GM12878 (cell line): ENCODE results near the gene C1orf174. TPM values are rescaled to one million over a fixed set of nuclear protein-coding genes. Genes with fewer than 3 reads are reported as not detected.

Experiments
- ATAC-seq: fragments of 200-7000 bp; cut with Tn5 transposase; 3 replicates; pipeline ENCODE4 v1.9.1; 2020; ENCODE audit warnings: mild to moderate bottlenecking, moderate library complexity
- BruUV-seq: library from RNA; stranded (reverse); fragments of 400-500 nt; replicated peaks from 2 replicates; lab custom pipeline; 2021; lab: Mats Ljungman, UMichigan
- CTCF ChIA-PET: fragments of 300-600 bp; sonication (Branson Sonifier 250); formaldehyde crosslinking; extraction: SDS; loops from one replicate; lab custom pipeline; 2021; ENCODE audit warnings: inconsistent platforms; lab: Yijun Ruan, JAX
- POLR2A ChIA-PET: fragments of 350-600 bp; formaldehyde crosslinking; extraction: SDS; loops from one replicate; lab custom pipeline; 2021; ENCODE audit warnings: inconsistent platforms; lab: Charles Lee
- RAD21 ChIA-PET: fragments of 300-600 bp; sonication (Branson Sonifier 250); formaldehyde crosslinking; loops from one replicate; lab custom pipeline; 2023; ENCODE audit warnings: antibody characterized with exemption; ENCODE audit not compliant: unreplicated experiment; lab: Charles Lee
- SMC1A ChIA-PET: fragments of 300-600 bp; sonication (Branson Sonifier 250); formaldehyde crosslinking; loops from one replicate; lab custom pipeline; 2023; ENCODE audit not compliant: unreplicated experiment, uncharacterized antibody; lab: Charles Lee
- DNase-seq: peaks from one replicate; pipeline ENCODE4 v3.0.0-alpha.2; 2011; ENCODE audit warnings: low read depth, low spot score
- FAIRE-seq: peaks from 3 replicates; lab custom pipeline; 2011; peaks lifted over from hg19 to GRCh38; lab: Jason Lieb, UNC
- H2AFZ ChIP-seq: 2 replicates; pipeline ENCODE4 v1.6.0; 2011; ENCODE audit warnings: low read depth, low read length, control low read depth; ENCODE audit not compliant: control insufficient read depth
- H3K27ac ChIP-seq: 2 replicates; pipeline ENCODE4 v1.5.1; 2011; ENCODE audit warnings: control low read depth; ENCODE audit not compliant: control insufficient read depth, insufficient read depth
- H3K27me3 ChIP-seq, 2 experiments: replicated peaks in 1 of 2; 2 replicates each; pipeline versions ENCODE4 v1.6.0 to v1.6.1; 2011; ENCODE audit warnings: low read length in 1 of 2; ENCODE audit not compliant: control insufficient read depth in 2 of 2, insufficient read depth in 2 of 2
- H3K36me3 ChIP-seq, 2 experiments: 2 replicates each; pipeline ENCODE4 v1.5.1; 2011; ENCODE audit warnings: low read length in 1 of 2; ENCODE audit not compliant: control insufficient read depth in 2 of 2, insufficient read depth in 2 of 2
- H3K4me1 ChIP-seq: 2 replicates; pipeline ENCODE4 v1.6.1; 2011; ENCODE audit warnings: mild to moderate bottlenecking, low read length, moderate library complexity, mixed read lengths; ENCODE audit not compliant: control insufficient read depth, insufficient read depth
- H3K4me2 ChIP-seq: 2 replicates; pipeline ENCODE4 v1.6.0; 2011; ENCODE audit warnings: control low read depth; ENCODE audit not compliant: control insufficient read depth, insufficient read depth
- H3K4me3 ChIP-seq: fragments of 200-600 bp; sonication (generic); 2 replicates; pipeline ENCODE4 v1.5.1; 2016
- H3K79me2 ChIP-seq: 2 replicates; pipeline ENCODE4 v1.6.0; 2011; ENCODE audit warnings: low read length; ENCODE audit not compliant: control insufficient read depth, insufficient read depth
- H3K9ac ChIP-seq: 2 replicates; pipeline ENCODE4 v1.8.0; 2011; ENCODE audit warnings: low read length, control low read depth, mixed read lengths; ENCODE audit not compliant: control insufficient read depth, insufficient read depth
- H3K9me3 ChIP-seq: replicated peaks from 3 replicates; pipeline ENCODE4 v1.5.1; 2011; ENCODE audit warnings: mild to moderate bottlenecking, low read length; ENCODE audit not compliant: control insufficient read depth, insufficient read depth
- H4K20me1 ChIP-seq: 2 replicates; pipeline ENCODE4 v1.6.0; 2011; ENCODE audit not compliant: control insufficient read depth, insufficient read depth
- BCL11A ChIP-seq: IDR thresholded peaks from 2 replicates; pipeline ENCODE4 v1.6.1; 2011; ENCODE audit warnings: low read depth, low read length
- EZH2 ChIP-seq: IDR thresholded peaks from 2 replicates; pipeline ENCODE4 v1.6.1; 2012; ENCODE audit warnings: low read depth, mild to moderate bottlenecking, control low read depth, inconsistent platforms, low read length, borderline replicate concordance; ENCODE audit not compliant: control insufficient read depth
- FOXM1 ChIP-seq: IDR thresholded peaks from 2 replicates; pipeline ENCODE4 v1.6.1; 2012; ENCODE audit warnings: low read depth, mild to moderate bottlenecking, inconsistent platforms, low read length, moderate library complexity
- MYC ChIP-seq: IDR thresholded peaks from 2 replicates; pipeline ENCODE4 v1.6.1; 2011; ENCODE audit warnings: mild to moderate bottlenecking, low read length, moderate library complexity, inconsistent platforms; ENCODE audit not compliant: insufficient read depth, insufficient replicate concordance, insufficient read length, severe bottlenecking
- NRF1 ChIP-seq: conservative IDR thresholded peaks from 2 replicates; pipeline ENCODE4 v1.6.1; 2011; ENCODE audit warnings: mild to moderate bottlenecking, low read depth, low read length, improper control_type of control experiment
- PAX8 ChIP-seq: fragments of 450-650 bp; IDR thresholded peaks from 2 replicates; pipeline ENCODE4 v1.6.1; 2017; ENCODE audit warnings: mild to moderate bottlenecking, moderate library complexity
- RAD51 ChIP-seq: fragments of 450-650 bp; IDR thresholded peaks from 2 replicates; pipeline ENCODE4 v1.6.1; 2016; ENCODE audit warnings: moderate library complexity, mild to moderate bottlenecking, inconsistent platforms
- ZZZ3 ChIP-seq: IDR thresholded peaks from 2 replicates; pipeline ENCODE4 v1.6.1; 2011; ENCODE audit warnings: low read depth; ENCODE audit not compliant: control insufficient read depth, insufficient read length
- WGBS: methylation state at CpG from one replicate; pipeline ENCODE4 v1.1.6; 2016; ENCODE audit warnings: low lambda C conversion rate; ENCODE audit not compliant: insufficient replicate concordance, insufficient coverage; ENCODE audit errors: missing lambda C conversion rate; 5-methylcytosine and 5-hydroxymethylcytosine counted together
- in situ Hi-C: fragments of 300-500 bp; cut with MboI; formaldehyde crosslinking; loops from 9 replicates; pipeline ENCODE4 v1.14.3; 2018; ENCODE audit warnings: mixed read lengths
- intact Hi-C: fragments of 100-400 bp; cut with micrococcal nuclease; formaldehyde crosslinking; loops from one replicate; pipeline ENCODE4 v1.14.2; 2022; ENCODE audit not compliant: unreplicated experiment
- polyA plus RNA-seq, 11 experiments: library from polyadenylated mRNA; depleted of rRNA in 4 of 11; unstranded in 6 of 11; stranded (reverse) in 5 of 11; fragments of >200 nt; fragmentation: Nextera tagmentation in 4 of 11; fragmentation: Illumina TruSeq in 1 of 11; extraction: Ambion mirVana in 4 of 11; extraction: Trizol in 1 of 11; gene quantifications; 1 replicate in 1 of 11; 2 replicates in 10 of 11; pipeline versions ENCODE4 v1.2.1 to v1.2.3, GENCODE V29; 2011 to 2016; ENCODE audit warnings: inconsistent platforms in 2 of 11, missing spikeins in 2 of 11, low read depth in 1 of 11
- total RNA-seq, 4 experiments: library from RNA; depleted of rRNA in 3 of 4; stranded (reverse); fragments of >200 nt in 3 of 4; fragmentation: Illumina TruSeq in 1 of 4; extraction: Trizol in 1 of 4; gene quantifications; 2 replicates each; pipeline versions ENCODE4 v1.2.1 to v1.2.3, GENCODE V29; 2013 to 2021
- TF ChIP-seq, protein P1 (sequence below): IDR thresholded peaks from 2 replicates; pipeline ENCODE4 v1.6.1; 2012; ENCODE audit warnings: mild to moderate bottlenecking, low read depth, low read length
- TF ChIP-seq, protein P2 (sequence below): fragments of 450-650 bp; IDR thresholded peaks from 2 replicates; pipeline ENCODE4 v1.6.1; 2017; ENCODE audit warnings: antibody characterized with exemption, mild to moderate bottlenecking, moderate library complexity
- TF ChIP-seq, protein P3 (sequence below): fragments of 450-650 bp; IDR thresholded peaks from 2 replicates; pipeline ENCODE4 v1.6.1; 2016; ENCODE audit warnings: mild to moderate bottlenecking

C1orf174 gene
- total and polyA plus RNA-seq, 10 of the 15 experiments (the other 5 are each of a cell fraction or from before 2014, with no cell fraction given): 17.5 to 35.4 (median 25.1) TPM

DNA sequence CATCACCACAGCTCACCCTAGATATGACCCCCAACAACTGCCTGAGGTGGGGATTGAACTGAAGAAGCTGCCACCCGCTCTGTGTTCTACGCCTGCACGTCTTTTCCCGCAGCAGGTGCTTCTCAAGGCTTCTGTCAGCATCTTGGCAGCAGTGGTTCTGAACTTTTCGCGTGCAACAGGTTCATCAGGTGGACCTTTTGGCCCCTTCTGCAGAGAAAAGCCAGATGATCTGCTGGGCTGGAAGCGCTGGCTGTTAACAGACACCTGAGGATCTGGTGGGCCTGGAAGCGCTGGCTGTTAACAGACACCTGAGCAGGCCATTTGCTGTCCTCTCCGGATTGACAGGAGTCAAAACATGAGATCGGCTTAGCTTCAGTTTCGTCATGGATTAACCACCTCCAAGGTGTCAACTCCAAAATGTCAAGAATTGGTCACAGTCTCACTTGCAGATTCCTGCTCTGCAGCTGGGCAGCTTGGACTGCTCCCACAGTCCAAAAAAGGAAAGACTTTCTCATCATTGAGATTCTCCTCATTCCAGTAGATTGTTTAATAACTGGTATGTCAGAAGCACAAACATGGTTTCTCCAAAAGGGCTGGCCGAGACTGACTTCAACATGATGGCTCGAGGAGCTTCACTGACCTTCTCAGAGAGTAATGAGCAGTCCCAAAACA is 4.7 kb downstream of the C1orf174 start (continued):
- no peak for TF ChIP-seq BCL11A
- TF ChIP-seq NRF1: no peak
- TF ChIP-seq, all 136 proteins: peak for 0

DNA sequence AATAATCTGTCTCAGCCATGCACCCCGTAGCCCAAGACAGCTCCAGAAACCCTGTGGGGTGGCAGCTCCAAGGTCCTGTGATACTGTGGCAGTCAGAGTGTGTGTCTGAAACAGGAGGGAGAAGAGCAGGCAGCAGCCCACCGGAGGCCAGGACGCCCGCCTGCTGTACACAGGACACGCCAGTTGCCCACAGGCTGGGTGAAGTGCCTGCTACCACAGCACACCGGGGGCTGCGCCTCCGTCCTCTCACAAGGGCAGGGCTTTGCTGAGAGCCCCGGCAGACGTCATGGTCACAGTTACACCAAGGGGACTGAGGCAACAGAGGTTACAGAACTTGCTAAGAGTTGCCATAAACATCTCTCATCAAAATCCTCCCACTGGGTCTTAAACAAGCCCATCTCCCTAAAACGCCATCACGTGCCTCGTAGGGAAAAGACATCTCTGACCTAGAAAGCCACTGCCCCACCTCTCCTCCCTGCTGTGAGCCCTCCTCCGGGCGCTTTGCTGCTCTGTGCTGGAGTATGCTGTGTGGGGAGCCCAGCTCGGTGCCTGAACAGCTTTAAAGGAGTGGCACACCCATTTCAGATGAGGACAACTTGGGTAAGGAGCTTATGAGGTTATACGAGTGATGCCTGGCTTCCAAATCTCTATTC is 5.3 kb downstream of the C1orf174 start:
- ATAC-seq: no peak
- ChIA-PET SMC1A (no interaction called here), CTCF (interaction anchor here (0.6 kb wide), 1 partner anchor 730 kb away, joined by 3 read pairs; no protein-coding TSS in a partner anchor), RAD21 (no interaction called here), POLR2A (no interaction called here)
- Histone ChIP-seq H3K4me3 (no peak overlapping the region), H4K20me1 (no peaks in the 10 kb centered on the region), H3K27ac (no peak overlapping the region), H3K9ac (no peak overlapping the region), H3K79me2 (peaks cover 28% of the 10 kb centered on the region), H3K4me1 (peaks cover 16% of the 10 kb centered on the region), H2AFZ (no peak overlapping the region), H3K4me2 (no peak overlapping the region), H3K9me3 (no peaks in the 10 kb centered on the region; the same call in 2 of the 3 replicates), H3K36me3 (peaks cover 8 to 11% of the 10 kb centered on the region in 2 experiments), H3K27me3 (no peaks in the 10 kb centered on the region)
- in situ Hi-C loops: no loop called here
- no peak for DNase-seq
- TF ChIP-seq, protein P1, sequence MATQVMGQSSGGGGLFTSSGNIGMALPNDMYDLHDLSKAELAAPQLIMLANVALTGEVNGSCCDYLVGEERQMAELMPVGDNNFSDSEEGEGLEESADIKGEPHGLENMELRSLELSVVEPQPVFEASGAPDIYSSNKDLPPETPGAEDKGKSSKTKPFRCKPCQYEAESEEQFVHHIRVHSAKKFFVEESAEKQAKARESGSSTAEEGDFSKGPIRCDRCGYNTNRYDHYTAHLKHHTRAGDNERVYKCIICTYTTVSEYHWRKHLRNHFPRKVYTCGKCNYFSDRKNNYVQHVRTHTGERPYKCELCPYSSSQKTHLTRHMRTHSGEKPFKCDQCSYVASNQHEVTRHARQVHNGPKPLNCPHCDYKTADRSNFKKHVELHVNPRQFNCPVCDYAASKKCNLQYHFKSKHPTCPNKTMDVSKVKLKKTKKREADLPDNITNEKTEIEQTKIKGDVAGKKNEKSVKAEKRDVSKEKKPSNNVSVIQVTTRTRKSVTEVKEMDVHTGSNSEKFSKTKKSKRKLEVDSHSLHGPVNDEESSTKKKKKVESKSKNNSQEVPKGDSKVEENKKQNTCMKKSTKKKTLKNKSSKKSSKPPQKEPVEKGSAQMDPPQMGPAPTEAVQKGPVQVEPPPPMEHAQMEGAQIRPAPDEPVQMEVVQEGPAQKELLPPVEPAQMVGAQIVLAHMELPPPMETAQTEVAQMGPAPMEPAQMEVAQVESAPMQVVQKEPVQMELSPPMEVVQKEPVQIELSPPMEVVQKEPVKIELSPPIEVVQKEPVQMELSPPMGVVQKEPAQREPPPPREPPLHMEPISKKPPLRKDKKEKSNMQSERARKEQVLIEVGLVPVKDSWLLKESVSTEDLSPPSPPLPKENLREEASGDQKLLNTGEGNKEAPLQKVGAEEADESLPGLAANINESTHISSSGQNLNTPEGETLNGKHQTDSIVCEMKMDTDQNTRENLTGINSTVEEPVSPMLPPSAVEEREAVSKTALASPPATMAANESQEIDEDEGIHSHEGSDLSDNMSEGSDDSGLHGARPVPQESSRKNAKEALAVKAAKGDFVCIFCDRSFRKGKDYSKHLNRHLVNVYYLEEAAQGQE: no peak
- no peak for TF ChIP-seq ZZZ3
- TF ChIP-seq RAD51: no peak
- no peak for TF ChIP-seq EZH2
- TF ChIP-seq MYC: no peak
- TF ChIP-seq, protein P2, sequence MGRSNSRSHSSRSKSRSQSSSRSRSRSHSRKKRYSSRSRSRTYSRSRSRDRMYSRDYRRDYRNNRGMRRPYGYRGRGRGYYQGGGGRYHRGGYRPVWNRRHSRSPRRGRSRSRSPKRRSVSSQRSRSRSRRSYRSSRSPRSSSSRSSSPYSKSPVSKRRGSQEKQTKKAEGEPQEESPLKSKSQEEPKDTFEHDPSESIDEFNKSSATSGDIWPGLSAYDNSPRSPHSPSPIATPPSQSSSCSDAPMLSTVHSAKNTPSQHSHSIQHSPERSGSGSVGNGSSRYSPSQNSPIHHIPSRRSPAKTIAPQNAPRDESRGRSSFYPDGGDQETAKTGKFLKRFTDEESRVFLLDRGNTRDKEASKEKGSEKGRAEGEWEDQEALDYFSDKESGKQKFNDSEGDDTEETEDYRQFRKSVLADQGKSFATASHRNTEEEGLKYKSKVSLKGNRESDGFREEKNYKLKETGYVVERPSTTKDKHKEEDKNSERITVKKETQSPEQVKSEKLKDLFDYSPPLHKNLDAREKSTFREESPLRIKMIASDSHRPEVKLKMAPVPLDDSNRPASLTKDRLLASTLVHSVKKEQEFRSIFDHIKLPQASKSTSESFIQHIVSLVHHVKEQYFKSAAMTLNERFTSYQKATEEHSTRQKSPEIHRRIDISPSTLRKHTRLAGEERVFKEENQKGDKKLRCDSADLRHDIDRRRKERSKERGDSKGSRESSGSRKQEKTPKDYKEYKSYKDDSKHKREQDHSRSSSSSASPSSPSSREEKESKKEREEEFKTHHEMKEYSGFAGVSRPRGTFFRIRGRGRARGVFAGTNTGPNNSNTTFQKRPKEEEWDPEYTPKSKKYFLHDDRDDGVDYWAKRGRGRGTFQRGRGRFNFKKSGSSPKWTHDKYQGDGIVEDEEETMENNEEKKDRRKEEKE: no peak
- TF ChIP-seq FOXM1: no peak
- no peak for TF ChIP-seq PAX8
- TF ChIP-seq, protein P3, sequence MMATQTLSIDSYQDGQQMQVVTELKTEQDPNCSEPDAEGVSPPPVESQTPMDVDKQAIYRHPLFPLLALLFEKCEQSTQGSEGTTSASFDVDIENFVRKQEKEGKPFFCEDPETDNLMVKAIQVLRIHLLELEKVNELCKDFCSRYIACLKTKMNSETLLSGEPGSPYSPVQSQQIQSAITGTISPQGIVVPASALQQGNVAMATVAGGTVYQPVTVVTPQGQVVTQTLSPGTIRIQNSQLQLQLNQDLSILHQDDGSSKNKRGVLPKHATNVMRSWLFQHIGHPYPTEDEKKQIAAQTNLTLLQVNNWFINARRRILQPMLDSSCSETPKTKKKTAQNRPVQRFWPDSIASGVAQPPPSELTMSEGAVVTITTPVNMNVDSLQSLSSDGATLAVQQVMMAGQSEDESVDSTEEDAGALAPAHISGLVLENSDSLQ: no peak
- intact Hi-C loops: no loop called here
- BruUV-seq: no TSS peak
- WGBS: 85% methylated on average over 16 of the region's 17 CpGs
- no peak for FAIRE-seq
